CD4-positive, alpha-beta T cell treated with Interleukin-4 for 1 hour (primary cell): Measurements from ENCODE around the gene PIP5K1B.

ENCODE experiments used
- DNase-seq, 2 donors: peaks; one replicate each; pipeline ENCODE4 v3.0.0-alpha.2; 2020 to 2022

Gene PIP5K1B

GRCh38 chr9:68709291-68710110 lies 4.5 kb downstream of the PIP5K1B start:
- DNase-seq: no peak

DNA sequence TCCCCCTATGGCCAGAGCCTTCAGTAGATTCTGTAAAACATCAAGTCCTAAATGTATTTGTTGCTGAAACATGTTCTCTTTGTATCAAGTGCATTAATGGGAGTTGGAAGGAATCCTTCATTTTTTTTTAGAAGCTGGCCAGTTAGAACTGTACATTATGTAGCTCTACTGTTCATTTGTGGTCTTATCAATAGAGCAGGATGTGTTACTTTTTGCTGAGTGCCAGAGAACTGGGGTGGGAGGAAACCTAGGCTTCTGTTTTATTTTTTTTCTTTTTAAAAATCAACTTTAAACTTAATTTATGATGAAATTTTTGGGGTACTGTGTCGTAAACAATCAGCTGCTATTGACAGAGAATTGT lies 5.1 kb downstream of the PIP5K1B start:
- DNase-seq: no peak

- DNase-seq: no peak
These were observed 6.2 kb downstream of the PIP5K1B start for GRCh38 chr9:68711281-68711680.

GRCh38 chr9:68711932-68712331 lies 6.9 kb downstream of the PIP5K1B start:
- DNase-seq: no peak

- DNase-seq: no peak
These were observed 9.6 kb downstream of the PIP5K1B start for GRCh38 chr9:68714416-68715180.

GRCh38 chr9:68715181-68715456 lies 10.1 kb downstream of the PIP5K1B start:
- no peak for DNase-seq

DNA sequence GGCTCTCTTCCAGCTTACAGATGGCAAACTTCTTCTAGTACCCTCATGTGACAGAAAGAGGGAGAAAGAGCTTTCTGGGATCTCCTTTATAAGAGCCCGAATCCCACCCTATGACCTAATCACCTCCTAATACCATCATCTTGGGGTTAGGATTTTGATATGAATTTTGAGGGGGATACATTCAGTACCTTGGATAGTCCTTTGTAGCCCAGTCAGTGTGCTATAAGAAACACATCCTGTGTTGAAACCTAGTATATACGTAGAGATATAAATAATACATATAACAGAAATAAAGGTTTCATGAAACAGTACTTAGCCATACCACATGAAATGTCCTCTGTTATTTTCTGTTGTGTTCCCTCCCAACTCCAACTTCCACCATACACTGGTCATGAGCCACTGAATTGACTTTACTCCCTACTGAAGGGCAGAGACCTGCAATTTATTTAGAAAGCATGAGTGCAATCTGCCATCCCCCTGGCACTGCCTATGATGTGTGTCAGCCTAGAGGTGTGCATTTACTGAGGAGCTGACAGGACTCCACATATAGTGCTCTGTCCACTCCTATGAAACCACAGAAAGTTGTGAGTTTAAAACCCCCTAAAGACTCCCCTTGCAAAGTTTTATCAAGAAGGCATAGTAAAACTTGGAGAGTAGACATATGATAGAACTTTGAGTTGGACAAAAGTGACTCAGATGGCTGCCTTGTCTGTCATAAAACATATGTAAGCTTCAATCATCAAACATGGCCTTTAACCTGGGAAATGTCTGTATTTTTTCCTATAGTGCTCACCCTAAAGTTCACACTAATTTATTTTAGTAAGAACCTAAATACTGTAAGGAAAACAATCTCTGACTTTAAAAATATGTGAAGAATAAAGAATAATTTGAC lies 12.8 kb downstream of the PIP5K1B start:
- DNase-seq: no peak

- DNase-seq: no peak
These were observed 14.8 kb downstream of the PIP5K1B start for GRCh38 chr9:68719847-68720246.

DNA sequence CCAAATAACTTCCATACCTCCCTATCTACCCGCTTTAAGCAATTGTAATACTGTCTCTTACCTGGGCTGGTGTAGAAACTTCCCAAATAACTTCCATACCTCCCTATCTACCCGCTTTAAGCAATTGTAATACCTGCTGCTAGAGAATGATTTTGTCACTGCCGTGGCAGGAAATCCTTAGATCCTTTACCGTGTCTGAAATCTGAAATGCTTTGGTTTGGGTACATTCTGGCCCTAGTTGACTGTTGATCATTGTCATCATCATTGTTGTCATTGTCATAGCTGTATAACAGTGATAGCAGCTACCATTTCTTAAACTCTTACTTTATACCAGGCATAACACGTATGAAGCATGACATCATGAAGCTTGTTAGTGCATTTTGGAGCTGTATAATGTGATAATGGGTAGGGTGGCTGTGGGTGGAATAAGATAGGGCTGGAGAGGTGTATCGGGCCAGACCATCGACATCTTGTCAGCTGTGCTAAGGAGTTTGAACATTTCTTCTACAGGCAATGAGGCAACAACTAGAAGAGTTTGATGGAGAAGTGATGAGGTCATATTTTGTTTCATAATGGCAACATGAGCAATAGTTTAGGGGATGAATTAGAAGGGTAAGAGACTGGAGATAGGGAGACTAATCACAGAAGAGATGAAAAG lies 15.7 kb downstream of the PIP5K1B start:
- DNase-seq: no peak

- no peak for DNase-seq
These were observed 16.8 kb downstream of the PIP5K1B start for GRCh38 chr9:68721666-68722330.

DNA sequence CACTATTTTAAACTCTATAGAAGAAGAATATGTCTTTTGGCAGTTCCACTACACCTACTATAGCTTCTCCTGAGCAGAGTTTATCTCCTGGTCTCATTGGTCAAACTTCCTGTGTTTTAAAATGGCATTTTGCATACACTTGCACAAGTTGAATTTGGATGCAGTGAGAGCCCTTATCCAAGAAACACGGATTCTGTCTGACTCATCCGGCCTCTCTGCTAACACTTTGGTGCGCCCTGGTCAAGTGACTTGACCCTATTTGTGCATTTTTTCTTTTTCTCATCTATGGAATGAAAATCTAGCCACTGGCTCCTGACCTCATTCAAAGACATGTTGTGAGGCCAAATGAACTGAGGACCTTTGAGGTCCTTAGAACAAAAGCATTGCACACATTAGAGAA lies 20.0 kb downstream of the PIP5K1B start:
- no peak for DNase-seq

DNA sequence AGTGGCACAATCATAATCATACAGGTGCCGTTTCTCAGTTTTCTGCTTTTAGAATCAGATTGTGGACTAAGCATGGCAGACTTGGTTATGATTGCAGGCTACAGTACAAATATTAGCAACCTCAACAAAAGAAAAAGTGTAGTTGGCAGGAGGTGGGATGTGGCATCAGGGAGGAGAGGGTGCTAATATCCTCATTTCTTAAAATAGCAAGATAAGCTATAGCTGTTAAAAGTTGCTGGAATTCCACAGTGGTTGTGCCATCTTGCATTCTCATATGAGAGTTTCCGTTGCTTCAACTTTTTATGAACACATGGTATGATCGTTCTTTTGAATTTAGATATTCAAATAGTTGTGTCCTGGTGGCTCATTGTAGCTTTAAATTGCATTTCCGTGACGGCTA lies 21.4 kb downstream of the PIP5K1B start:
- DNase-seq: no peak

DNA sequence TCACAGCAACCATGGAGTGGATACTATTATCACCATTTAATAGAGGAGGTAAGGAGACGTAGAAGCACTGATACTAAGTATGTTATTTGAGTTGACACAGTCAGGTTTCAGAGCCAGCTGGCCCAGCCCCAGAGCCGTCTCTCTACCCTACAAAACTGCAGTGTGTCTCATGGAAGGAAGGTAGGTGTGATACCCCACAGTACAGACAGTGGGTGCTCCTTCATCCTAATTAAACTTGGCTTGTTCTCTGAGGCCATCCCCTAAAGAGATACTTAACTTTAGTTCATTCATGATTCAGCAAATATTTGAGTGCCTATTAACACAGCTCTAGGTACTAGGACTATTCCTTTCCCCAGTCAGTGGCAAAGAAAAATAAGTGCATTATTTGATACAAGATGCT lies 22.6 kb downstream of the PIP5K1B start:
- no peak for DNase-seq

DNA sequence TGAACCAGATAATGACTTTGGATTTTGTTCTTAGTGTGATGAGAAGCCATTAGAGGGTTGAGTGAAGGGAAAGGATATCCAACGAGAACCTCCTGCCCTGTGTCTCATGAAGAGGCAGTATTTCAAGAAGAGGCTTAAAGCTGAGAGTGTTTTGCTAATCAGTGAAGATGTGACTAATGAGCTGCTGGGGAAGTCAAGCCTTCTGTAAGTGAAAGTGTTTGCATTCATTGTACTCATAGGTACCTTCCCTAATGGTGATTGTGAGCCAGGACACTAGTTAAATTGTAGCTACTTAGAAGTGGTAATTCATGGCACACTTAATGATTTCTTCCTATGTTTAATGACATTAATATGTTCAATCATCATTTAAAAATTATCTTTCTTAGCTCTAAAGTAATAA lies 23.7 kb downstream of the PIP5K1B start:
- DNase-seq: no peak

DNA sequence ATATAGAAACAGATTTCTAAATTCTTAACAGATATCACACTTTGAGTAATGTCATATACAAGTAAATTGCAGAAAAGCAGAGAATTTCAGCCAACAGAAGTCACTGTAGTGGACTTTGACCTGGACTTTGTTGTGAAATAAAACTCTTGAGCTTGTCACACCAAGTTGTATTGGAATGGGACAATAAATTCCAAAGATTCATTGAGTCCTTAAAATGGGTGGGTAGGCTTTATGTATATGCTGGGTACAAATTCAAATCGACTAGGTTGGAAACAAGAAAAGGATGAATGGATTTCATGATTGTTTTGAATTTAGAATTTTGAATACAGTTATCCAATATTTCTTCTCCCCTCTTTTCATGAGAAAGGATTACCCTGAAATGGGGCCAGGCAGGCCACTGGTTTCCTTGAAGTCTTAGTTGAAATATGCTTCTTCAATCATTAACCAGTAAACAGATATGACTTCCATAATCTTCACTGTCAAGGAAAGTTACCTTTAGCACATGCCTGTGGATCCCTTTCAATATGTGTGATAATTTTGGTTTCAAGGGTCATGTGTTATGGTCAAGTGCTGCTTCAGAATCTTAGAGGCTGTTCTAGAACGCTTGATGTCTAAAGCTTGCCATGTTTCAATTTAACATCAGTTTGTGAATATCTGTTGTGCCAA lies 25.7 kb downstream of the PIP5K1B start:
- no peak for DNase-seq

DNA sequence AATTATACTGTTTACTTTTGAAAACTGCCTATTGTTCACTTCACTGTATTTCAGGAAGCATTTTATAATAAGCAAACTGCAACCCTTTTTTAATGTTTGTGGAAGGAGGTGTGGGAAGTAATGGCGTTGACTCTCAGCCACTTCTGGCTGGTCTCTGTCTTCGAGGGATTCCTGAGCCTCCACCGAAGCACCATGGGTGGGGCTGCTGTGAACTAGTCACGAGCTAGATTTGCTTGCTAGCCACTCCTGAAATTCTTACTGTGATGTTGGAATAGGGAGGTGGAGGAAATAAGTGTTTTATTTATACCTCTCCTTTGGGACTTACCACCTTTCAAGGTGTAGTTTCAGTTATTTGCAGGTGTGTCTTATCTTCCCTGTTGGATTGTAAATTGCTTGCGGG lies 26.8 kb downstream of the PIP5K1B start:
- DNase-seq: no peak

DNA sequence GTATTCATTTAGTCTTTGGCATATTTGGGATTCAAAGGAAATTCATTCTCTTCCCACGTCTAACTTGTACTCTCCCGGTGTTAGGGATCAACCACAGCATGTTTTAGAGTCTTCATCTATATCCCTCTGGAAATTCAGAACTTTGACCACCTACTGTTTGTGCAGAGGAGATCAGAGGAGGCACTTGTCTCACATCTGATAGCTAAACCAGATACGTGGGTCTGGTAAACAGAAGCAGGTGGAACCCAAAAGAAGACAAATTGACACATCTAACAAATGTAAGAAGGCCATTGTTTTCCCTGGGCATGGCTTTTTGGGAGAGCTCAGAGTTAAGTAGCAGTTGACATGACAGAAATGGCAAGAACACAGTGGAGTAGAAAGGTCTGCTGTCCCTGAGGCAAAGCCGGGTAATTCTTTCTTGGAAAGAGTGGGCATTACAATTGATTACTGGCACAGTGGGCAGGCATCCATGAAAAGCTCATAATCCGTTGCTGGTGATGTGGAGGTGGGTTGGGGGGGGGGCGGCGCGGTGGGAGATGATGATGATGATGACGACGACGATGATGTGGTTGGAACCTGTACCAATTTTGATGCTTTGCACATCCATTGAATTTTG lies 27.5 kb downstream of the PIP5K1B start:
- DNase-seq: no peak

GRCh38 chr9:68733021-68733405 lies 28.0 kb downstream of the PIP5K1B start:
- DNase-seq: no peak

GRCh38 chr9:68738358-68738757 lies 33.3 kb downstream of the PIP5K1B start:
- DNase-seq: no peak

GRCh38 chr9:68739621-68740174 lies 34.7 kb downstream of the PIP5K1B start:
- DNase-seq: no peak

GRCh38 chr9:68740561-68740960 lies 35.5 kb downstream of the PIP5K1B start:
- no peak for DNase-seq
